Activated CD4-positive, alpha-beta T cell treated with anti-CD3 and anti-CD28 coated beads for 48 hours (primary cell): Measurements from ENCODE around the gene TBL1XR1.

Source experiments
- DNase-seq: peaks from one replicate; pipeline ENCODE4 v3.0.0-alpha.2; 2020

TBL1XR1 gene

DNA sequence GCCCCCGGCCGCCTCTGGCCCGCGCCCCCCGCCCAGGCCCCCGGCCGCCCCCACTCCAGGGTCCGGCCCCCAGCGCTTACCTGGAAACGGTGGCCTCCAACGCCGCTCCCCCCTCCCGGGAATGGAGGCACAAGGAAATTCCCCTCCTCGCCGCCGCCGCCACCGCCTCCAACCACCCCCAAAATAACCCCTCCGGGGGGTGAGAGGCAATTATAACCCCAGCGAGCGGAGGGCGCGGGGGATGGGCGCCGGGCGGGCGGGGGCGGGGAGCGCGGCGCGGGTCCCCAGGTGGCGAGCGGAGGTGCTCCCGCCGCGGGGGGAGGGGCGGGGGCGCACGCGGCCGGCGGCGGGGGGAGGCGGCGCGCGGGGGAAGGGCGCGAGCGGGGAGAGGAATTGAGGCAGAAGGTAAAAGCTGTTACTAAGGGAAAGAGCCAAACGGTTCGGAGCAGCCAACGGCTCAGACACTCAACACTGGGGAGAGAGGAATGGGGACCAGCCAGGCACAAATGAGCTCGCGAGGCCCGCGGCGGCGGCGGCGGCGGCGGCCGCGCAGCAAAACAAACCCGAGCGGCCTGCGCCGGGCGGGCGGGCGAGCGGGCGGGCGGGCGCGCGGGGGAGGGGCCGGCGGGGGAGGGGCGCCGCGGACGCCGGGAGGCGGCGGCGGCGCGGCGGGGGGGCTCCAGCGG, at the start of gene TBL1XR1:
TSS of gene TBL1XR1 (minus strand) at position 442 of the 686 bp plus-strand sequence. CDS start 132,505 bp downstream, outside the sequence.
- peak; percentile 85 for DNase-seq

DNA sequence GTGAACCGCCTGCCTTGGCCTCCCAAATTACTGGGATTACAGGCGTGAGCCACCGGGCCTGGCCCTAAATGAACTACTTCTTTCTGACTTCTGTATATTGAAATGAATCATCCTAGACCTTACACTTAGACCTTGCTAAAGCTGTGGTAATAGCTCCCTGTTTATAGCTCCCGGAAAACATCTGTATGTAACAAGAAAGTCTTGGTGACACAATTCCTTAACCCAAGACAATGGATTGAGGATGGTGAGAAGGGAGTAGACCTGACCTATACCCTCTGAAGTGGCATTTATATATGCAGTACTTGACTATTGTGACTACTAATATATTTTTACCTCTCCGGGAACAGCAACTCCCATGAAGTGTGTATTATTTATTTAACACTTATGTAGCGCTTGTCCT, 48.0 kb upstream of the TBL1XR1 start:
- no peak for DNase-seq

DNA sequence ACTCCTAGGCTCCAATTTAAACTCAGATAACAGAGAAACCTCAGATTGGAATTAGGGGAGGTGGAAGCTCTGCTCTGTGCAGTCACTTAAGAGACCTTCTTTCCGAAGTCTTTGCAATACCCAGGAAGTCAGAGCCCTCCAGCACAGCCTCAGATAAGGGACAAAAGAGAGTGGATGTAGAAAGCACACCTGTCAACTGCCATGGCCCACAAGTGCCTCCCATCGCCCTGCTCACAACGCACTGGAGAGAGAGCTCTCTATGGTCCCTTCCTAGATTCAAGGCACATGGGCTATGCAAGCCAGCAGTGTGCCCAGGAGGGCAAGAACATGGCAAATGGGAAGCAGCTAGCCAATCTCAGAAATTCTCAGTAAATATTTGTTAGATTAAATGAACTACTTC, 47.3 kb upstream of the TBL1XR1 start:
- DNase-seq, result no peak

DNA sequence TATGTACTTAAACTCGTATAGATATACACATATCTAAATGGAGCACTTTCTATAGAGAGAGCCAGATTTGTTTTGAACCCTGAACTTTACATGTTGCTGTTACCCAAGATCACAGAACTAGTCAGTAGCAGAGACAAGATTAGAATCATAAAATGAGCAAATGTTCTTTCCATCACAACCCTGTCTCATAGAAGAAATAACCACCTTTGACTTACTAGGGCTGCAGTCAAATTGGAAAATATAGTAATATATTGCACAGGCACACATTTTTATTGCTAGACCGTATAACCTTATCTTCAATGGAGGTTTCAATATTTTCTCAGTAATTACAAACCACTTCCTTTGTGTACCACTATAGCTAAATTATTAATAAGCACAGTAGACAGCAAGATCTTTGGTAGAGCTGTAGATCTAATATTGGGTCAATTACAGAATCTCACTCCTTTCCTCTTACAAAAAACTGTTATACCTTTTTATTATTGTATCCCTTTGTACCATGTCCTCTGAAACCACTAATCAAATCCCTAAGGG, 41.5 kb upstream of the TBL1XR1 start:
- no peak for DNase-seq

DNA sequence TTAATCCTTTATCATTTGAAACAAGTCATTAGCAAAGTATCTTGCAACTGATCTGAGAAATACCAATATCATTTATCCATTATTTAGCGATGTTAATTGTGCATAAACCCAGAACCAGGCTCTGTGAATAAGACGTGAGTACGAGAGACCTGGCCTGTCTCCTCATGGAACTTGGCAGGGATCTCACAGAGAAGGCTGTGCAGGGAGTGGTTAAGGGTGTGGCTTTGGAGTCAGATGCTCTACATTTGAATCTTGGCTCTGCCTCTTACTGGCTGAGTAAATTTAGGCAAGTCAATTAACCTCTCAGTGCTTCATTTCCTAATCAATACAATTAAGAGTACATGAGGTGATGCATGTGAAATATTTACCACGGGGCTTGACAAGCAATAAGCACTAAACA, 39.9 kb upstream of the TBL1XR1 start:
- no peak for DNase-seq

DNA sequence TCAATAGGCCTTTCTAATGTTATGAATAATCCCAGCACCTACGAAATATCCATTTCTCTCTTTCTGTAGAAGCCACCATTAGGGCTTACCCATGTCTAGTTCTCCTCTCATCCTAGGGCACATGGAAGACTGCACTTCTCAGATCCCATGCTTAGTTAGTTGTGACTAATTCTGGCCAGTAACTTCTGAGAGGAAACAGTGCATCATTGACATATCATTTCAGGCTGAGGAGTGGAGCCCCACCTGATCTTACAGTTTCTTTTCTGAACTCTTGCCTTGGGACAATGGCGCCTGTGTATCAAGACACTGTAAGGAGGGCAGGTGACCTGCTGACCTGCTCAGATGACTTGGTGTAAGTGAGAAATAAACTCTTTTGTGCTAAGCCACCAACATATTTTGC, 39.4 kb upstream of the TBL1XR1 start:
- DNase-seq, result peak; percentile 13

DNA sequence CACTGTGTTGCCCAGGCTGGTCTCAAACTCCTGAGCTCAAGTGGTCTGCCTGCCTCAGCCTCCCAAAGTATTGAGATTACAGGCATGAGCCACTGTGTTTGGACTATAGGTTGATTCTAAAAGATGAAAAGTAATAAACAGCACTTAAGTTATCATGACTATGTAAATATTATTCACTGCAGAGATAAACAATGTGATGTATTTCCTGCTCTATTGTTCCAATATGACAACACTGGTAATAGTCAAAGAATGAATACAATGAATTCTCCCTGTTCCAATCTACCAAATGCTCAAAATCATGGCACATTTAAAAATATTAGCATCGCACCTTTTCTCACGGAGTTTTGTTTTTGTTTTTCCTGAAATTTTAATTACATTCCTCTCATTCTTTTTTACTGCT, 36.8 kb upstream of the TBL1XR1 start:
- no peak for DNase-seq

DNA sequence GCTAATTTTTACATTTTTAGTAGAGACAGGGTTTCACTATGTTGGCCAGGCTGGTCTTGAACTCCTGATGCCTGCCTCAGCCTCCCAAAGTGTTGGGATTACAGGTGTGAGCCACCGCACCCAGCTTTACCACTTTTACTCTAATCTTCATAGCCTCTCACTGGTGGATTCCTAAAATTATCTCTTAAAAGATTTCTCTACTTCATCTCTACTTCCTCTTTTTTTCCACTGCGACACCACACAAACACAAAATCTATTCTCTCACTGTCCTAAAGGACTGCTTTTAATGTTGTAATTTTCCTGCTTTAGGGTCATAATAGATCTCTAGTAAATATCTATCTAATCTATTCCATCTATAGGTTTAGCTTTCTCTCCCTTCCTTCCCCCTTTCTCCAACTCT, 34.0 kb upstream of the TBL1XR1 start:
- no peak for DNase-seq

DNA sequence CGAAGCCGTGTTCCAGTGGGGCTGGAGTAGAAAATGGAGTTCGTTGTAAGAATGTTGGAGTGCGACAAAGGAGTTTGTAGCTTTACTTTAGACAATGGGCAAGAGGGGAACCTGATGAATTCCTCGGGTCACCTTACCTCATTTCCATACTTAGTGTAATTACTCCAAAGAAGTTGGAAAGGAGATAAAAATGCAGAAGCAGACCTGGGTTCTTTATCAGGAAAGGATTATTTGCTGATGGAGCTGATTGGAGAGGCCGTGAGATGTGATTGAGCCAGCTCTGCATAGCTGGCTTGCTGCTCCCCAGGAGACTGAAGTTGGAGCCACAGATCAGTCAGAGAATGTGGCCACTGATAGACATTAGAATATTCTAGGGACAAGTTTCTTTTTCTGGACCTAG, 33.4 kb upstream of the TBL1XR1 start:
- no peak for DNase-seq

DNA sequence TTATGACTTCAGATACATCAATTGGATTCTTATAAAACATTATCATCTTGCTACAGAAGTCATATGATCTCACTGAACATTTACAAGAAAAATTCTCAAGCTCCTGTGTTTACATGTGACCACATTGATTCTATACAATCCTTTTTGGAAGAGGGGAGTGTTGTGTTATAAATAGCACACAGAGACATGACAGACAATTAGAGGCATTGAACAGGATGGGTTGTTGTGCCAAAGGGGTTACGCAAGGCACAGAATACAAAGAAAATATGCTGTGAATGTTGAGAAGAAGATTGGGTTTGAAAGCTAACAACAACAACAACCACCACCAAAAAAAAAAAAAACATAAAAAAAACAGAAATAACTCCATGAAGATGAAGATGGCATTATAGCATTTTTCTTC, 32.5 kb upstream of the TBL1XR1 start:
- DNase-seq, result no peak

DNA sequence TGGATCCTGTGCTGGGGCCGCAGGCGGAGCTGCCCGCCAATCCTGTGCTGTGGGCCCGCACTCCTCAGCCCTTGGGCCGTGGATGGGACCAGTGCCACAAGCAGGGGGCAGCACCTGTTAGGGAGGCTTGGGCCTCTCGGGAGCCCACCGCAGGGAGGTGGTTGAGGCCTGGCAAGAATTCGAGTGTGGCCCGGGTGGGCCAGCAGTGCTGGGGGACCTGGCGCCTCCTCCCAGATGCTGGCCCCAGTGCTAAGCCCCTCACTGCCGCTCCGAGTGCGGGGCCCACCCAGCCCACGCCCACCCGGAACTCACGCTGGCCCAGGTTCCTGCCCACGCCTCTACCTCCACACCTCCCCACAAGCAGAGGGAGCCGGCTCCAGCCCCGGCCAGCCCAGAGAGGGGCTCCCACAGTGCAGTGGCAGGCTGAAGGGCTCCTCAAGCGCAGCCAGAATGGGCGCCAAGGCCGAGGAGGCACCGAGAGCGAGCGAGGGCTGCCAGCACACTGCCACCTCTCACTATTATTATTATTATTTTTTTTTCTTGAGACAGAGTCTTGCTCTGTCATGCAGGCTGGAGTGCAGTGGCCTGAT, 31.4 kb upstream of the TBL1XR1 start:
- DNase-seq, result no peak

DNA sequence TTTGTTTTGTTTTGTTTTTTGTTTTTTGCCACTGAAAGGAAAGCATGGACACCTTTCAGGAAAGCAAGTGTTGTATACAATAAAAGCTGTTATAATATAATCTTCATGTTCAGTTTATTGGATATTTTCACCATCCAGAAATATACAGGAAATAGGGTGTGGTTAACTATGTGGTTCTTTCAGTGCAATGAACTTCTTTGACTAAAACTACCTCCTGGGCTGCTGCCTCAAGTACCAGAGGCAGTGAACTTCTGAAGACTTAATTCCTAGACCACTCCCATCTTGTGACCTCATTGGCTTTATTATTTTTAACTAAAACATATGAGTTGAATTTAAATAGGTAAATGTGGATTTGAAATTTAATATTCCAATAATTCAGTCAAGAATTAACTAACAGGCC, 27.1 kb upstream of the TBL1XR1 start:
- no peak for DNase-seq

DNA sequence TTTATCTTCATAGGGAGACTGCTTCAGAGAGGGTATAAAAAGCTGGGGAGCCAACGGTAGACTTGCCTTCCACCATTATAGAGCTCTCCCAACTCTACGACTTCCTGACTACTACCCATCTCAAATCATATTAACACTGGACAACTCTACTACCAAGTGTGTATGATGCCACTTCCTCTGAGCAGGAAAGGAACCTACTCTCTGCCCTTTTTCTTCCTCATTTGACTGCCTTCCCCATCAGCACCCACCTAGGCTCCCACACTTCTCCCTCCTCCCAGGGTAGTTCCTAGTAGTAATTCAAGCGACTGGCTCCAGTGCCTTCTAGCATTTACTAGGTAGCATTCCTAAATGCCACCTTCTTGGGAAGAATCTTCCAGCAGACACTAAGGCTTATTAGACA, 24.5 kb upstream of the TBL1XR1 start:
- no peak for DNase-seq

DNA sequence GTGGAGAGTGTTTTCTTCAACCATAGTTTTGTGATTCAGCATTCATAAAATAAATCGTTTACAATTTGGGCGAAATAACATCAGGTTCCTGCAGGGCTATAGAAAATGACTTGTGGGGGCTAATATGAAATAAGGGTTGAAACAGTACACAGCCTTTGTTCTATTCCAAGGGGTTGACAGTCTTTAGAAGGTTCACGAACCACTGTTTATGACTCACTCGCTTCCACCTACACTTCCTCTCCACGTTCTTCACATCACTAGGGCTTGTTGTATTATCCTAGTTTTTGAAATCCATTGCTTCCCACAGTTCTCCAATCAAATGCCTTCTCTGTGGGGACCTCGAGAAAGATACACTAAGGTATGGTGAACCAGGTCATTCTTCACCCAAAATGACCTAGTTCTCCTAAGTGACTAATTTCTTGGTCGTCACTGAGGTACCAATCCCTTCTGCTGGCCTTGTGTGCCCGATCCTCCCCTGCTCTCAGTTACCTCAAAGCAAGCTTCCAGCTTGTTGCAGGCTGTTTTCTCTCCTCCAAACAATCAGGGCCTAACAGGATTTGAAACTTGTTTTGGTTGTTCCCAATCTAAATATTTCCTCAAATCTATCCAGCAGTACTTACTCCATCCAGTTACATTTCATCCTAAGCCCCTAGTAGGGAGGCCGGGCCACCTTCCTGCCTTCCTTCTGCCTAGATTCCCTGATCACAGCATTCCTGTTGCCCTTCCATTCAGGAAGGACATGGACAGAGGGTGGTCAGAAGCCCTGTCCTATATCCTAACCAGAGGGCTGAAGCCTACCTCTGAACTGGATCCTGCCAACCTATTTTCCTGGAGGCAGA, 23.1 kb upstream of the TBL1XR1 start:
- DNase-seq, result no peak

DNA sequence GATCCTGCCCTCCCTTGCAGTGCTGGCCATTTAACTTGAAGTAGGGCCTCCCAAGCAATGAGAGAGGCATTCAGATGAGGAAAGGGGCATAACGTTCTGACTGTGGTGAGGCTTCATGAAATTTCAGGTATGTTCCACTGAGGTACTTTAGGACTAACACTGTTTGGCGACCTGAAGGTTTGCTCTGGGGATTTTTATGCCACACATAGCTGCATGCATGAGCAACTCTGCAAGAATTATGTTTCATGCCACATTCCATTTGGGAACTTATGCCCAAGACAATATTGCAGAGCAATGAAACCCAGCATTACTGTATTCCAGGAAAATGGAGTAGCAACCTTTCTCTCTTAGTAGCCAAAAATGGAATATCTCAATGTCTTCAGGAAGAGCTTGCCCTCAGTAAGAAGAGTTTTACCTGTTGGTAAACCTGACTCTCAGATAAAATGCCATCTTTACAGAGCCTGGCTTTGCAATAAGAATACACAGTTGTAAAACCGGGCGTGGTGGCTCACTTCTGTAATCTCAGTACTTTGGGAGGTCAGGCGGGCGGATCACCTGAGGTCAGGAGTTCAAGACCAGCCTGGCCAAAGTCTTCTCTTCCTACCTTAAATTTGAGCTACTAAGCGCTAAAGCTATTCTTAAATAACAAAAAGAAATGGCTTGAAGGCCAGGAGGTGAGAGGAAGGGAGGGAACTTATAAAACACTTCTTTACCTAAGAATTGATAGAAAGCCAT, 16.7 kb upstream of the TBL1XR1 start:
- no peak for DNase-seq

DNA sequence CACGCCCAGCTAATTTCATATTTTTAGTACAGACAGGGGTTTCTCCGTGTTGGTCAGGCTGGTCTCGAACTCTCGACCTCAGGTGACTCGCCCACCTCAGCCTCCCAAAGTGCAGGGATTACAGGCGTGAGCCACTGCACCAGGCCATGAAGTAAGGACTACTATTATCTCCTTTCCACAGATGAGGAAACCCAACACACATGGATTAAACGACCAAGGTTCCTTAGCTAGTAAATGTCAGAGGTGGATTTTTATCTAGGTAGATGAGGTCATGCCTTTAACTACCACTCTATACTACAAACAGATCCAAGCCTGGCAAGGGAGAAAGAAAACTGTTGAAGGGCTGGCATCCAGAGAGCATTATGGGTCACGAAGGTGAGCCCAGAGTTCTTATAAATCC, 15.5 kb upstream of the TBL1XR1 start:
- DNase-seq, result no peak

DNA sequence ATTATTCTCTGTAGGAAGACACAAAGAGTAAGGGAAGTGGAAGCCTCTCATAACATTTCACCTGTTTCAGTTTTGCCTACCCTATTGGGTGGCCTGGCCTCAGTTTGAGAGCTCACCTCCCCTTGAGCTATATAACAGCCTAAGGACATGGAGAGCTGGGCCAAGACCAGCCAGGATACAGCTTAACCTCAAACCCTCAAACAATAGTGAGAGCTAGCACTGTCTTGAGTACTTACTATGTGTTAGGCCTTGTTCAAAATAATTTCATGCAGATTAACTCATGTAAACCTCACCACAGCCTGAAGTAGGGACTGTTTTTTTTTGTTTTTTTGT, 15.0 kb upstream of the TBL1XR1 start:
- no peak for DNase-seq

DNA sequence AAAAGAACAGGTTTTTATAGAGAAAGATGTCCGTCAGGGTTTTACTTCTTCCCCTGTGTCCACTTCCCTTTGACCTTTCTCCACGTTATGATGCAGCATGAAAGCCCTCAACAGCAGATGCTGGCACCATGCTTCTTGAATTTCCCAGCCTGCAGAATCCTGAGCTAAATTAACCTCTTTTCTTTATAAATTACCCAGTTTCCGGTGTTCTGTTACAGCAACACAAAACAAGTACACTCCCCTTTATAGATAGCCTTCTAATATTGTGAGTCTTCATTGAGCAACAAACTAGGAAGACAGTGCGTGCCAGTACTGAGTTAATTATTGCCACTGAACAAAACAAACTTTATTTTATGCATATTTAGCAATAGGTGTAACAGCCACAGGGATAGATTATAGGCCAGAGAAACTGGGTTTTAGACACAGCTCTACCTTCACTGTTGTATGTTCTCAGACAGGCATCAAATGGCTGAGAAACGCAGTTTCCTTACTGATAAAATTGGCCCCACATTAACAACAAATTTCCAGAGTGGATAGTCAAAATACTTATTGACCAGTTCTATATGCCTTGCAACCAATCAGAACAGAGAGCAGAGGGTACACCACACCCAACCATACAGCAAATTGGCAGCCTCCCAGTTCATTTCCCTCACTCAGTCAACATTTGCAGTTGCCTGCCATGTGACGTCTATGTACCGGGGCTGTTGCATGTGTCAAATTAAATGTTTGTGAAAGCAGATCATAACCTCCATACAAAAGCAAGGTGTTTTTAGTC, 14.4 kb upstream of the TBL1XR1 start:
- DNase-seq, result no peak

DNA sequence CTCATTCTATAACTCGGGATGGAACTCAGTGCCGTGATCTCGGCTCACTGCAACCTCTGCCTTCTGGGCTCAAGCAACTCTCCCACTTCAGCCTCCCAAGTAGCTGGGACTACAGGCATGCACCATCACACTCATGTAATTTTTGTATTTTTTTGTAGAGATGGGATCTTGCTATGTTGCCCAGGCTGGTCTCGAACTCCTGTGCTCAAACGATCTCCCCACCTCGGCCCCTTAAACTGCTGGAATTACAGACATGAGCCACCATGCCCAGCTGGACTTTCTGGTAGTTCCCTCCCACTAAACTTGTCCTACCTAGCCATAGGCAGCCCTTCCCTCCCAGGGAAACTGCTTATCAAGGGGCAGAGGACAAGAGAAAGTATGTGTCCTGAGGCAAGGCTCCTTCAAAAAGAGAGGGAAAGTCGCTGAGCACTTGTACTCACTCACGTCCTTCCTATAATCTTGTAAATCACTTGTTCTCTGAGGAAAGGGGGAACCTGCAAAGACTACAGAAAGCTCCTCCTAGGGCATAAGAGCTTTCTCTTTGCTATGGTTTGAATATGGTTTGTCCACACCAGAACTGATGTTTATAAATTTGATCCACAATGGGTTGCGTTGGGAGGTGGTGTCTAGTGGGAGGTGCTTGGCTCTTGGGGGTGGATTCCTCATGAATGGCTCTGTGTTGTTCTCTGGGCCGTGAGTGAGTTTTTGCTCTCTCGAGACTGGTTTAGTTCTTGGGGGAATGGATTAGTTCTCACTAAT, 13.6 kb upstream of the TBL1XR1 start:
- DNase-seq, result no peak

DNA sequence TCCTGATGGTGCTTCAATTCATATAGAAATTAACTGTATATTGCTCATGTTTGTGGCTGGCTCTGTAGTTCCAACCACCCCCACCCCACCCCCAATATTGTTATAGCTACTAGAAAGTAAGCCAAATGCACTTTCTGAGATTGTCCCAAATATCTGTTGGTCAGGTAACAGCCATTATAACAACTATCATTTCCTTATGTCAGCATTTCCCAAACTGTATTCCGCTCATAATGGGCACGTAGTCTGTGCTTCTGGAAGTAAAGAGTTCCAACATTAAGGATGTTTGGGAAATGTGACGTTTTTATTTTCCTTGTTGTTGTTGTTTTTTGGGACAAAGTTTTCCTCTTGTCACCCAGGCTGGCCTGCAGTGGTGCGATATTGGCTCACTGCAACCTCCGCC, 12.2 kb upstream of the TBL1XR1 start:
- no peak for DNase-seq

DNA sequence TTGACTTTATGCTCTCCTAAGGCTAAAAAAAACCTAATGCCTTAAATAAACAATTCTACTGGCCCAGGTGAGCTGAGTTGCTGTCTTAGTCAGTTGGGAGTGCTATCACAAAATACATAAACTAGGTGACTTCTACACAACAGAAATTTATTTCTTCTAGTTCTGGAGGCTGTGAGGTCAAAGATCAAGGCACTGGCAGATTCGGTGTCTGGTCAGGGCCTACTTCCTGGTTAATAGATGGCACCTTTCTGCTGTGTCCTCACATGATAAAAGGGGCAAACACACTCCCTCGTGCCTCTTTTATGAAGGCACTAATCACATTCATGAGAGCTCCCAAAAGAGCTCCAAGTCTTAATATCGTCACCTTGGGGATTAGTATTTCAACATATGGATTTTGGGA, 11.5 kb upstream of the TBL1XR1 start:
- no peak for DNase-seq

DNA sequence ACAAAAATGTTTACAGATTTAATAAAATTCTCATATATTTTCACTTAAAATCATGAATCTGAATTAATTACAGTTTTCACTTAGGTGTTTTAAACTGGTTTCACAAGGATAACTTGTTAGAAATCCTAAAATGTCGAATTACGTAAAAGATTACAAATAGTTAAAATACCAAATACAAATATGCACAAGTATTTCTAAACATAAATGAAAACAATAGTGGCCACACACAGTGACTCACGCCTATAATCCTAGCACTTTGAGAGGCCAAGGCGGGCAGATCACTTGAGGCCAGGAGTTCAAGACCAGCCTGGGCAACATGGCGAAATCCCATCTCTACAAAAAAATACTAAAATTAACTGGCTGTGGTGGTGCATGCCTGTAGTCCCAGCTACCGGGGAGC, 10.9 kb upstream of the TBL1XR1 start:
- no peak for DNase-seq
